ENCODE data around the gene CLTC.
"Not testable (repeated sequence)": the region's sequence is repeated elsewhere in the genome, so short reads cannot be mapped to it uniquely, and the experiment has no call there.

CLTC gene

DNA sequence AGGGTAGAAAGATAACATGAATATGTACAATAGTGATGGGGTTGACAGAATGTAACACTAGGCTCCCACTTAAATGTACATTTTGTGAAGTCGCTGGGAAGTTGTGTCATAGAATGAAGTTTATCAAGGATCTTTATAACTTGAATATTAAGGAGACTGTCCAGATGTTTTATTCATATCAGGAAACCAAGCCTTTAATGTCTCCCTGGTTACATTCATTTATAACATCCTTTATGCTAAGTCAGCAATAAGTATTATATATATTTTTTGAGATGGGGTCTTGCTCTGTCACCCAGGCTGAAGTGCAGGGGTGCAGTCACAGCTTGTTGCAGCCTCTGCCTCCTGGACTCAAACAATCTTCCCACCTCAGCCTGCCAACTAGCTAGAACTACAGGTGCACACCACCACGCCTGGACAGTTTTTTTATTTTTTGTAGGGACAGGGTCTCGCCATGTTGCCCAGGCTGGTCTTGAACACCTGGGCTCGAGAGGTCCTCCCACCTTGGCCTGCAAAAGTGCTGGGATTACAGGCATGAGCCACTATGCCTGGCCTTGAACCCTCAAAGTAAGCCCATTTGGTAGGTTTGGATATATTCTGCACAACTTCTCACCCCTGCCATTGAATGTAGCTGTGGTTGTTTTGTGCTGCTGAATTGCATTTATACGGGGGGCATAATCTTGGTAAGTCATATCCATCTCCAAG lies 14.1 kb downstream of the CLTC start:
- DNase-seq = no peak

DNA sequence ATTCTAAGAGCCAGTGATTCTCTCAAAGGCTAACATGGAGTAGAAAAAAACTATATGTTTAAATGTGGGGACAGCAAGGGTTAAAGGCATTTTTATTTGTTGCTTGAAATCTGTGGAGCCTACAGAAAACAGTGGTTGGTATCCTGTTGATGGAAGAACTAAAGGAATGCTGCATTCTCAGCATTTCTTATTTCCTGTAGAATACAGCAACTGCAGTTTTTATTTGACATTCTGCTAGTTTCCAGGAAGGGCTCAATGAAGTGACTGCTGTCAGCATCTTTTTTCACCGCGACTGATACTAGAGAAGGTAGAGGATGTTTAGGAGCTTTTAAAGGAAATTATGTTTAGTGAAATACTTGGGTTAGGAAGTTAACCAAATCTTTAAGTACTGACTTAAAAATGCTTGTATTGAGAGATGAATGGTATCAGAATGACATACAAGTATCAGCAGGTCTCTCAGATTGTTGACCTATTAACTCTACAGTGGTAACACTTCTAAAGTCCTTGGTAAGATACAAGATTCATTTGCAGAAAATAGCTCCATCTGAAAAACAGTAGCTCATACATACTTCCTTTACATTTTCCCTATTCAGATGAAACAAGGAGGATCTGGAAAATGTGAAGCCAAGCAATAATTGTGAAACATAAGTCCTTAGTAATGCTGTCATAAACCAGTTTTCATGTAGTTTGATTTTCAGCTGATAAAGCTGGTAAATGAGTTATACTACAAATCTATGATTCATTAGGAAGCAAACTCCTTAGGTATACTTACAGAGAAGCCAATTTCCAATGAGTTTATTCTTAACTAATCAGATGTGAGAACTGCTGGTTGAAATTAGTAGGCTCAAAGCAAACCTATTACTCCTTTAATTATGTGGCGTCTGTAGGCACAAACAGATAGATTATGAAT lies 15.2 kb downstream of the CLTC start:
- no peak for DNase-seq

DNA sequence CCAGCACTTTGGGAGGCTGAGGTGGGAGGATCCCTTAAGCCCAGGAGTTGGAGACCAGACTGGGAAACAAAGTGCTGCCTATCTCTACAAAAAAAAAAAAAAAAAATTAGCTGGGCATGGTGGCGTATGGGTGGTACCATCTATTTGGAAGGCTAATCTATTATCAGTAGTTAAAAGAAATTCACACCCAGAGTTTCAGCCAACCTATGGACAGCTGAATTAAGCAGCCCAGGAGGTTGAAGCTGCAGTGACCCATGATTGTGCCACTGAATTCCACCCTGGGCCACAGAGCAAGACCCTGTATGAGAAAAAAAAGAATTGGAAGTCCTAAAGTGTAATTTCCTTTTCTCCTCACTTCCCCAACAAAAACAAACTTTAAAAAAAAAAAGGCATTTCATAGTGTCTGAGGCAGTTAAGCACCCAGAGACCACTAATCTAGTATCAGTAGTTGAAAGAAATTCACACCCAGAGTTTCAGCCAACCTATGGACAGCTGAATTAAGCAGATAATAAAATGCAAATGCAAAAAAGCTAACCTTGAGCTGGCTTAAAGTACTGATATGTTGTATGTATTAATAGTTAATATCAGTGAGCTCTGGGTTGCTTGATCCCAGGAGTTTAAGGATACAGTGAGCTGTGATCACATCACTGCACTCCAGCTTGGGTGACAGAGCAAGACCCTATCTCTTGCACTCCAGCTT lies 18.1 kb downstream of the CLTC start:
- DNase-seq = no peak

GRCh38 chr17:59638553-59638952 lies 18.9 kb downstream of the CLTC start:
- DNase-seq = no peak

DNA sequence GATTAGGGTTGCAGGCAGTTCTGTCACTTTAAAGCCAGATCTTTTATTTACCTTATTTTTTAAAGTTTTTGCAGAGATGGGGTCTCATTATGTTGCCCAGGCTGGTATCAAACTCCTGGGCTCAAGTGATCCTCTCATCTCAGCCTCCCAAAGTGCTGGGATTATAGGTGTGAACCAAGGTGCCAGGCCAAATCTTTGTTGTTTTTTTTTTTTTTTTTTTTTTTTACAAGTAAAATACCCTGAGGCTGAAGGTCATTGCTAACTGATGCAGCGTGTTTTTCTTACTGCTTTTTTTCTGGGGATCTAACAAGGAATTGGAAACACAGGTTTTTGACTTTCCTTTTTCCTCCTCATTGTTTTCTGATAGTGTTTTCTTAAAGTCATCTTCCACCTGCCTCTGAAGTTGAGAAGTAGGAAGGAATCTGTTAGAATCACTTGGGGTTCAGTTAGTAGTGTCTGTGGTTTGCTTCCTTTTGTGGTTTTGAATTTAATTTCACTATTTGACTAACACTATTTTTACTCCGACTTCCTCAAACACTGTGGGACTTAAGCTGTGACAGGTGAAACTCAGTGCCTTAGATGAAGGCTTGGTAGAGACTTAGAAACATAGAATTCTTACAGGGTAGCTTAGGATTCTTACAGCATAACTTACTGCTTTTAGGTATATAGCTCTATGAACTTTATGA lies 22.2 kb downstream of the CLTC start:
- no peak for DNase-seq

- no peak for DNase-seq
These were observed 22.9 kb downstream of the CLTC start for GRCh38 chr17:59642565-59642964.

DNA sequence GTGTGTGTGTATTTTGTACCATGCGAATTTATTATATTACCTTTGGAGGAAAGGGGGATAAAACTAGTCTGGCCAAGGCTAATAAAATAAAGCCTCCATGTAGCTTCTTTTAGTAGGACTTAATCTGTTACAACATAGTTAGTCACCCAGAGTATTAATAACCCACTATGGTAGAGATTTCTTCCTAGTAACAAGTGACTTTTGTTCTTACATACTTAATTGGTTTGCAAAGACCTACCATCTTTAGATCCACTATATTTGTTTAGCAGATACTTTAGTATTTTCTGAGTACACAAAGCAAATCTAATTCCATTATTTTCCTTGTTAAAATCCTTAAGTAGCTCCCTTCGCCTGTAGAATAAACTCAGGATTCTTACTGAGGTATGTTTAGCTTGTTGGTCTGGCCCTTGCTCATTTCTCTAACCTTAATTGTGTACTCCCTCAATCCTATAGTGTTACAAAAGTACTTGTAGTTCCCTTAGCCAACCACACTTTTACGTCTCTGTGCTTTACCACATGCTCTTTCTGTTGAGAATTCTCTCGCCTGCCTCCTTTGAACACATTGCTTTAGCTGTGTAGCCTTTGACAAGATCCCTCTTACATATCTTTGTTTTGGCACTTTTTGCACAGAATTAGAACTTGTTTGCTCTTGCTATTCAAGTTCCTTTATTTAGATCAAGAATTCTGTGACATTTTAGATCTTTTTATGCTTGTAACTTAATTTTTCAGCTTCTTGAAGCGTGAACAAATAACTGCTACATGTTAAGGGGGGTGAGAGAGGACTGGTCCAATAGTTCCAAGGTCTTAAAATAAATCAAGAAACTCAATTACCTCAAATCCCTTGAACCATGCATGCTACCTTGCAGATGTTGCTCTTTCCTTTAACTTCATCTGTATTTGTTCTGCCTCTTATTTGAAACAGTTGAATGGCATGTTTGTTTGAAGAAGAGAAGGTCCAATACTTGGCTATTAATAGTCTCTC lies 23.8 kb downstream of the CLTC start:
- no peak for DNase-seq

DNA sequence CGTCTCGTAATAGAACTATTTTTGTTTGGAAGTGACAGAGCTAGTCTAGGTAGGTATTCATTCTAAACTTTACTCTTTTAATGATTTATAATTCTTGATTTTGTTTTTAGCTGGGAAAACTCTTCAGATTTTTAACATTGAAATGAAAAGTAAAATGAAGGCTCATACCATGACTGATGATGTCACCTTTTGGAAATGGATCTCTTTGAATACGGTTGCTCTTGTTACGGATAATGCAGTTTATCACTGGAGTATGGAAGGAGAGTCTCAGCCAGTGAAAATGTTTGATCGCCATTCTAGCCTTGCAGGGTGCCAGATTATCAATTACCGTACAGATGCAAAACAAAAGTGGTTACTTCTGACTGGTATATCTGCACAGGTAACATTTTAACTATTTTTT lies 27.6 kb downstream of the CLTC start:
- DNase-seq = no peak

DNA sequence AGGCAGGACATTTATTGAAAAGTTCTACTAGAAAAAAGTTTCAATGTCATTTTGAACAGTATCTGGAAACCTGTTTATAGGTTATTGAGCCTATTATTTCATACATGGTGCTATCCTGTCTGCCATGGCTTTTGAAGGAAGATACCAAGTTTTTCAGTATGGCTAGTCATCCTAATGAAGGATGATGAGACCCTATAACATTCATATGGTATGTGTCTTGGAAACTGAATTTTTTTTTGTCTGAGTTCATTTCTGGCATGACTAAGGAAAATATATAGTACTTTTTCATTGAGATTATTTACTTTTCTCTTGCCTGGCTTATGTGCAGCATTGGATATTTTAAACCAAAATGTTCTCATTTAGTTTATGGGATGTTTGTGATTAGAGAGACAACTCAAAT lies 30.2 kb downstream of the CLTC start:
- DNase-seq = no peak

DNA sequence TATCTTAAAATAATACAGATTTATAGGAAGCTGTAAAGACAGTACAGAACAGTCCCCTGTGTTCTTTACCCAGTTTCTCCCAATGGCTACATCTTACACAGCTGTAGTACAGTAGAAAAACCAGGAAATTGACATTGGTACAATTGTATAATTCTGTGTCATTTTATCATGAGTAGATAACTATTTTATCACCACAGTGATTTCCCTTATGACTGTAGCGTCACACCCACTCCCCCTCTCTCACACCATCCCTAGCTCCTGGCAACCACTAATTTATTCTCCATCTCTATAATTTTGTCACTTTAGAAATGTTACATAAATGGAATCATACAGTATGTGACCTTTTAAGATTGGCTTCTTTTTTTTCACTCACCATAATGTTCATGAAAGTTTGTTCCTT lies 30.9 kb downstream of the CLTC start:
- DNase-seq = peak in 2 of 58 donors; percentile 2

- DNase-seq = no peak
These were observed 31.7 kb downstream of the CLTC start for GRCh38 chr17:59651346-59651745.

GRCh38 chr17:59652119-59652518 lies 32.4 kb downstream of the CLTC start:
- DNase-seq = no peak

GRCh38 chr17:59656624-59657023 lies 36.9 kb downstream of the CLTC start:
- DNase-seq = not testable (repeated sequence)

DNA sequence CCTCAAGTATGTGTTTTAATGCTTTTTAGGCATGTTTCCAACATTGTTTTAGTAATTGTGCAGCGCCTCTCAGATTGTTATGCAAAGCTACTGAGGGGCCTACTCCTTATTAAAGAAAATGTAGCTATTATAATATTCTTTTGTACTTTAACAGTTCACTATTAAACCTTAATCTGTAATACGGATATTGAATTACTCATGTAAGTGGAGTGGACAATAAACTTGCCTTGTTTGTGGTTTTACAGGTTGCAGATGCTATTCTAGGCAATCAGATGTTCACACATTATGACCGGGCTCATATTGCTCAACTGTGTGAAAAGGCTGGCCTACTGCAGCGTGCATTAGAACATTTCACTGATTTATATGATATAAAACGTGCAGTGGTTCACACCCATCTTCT lies 46.5 kb downstream of the CLTC start:
- no peak for DNase-seq

GRCh38 chr17:59668816-59669215 lies 49.1 kb downstream of the CLTC start:
- no peak for DNase-seq

DNA sequence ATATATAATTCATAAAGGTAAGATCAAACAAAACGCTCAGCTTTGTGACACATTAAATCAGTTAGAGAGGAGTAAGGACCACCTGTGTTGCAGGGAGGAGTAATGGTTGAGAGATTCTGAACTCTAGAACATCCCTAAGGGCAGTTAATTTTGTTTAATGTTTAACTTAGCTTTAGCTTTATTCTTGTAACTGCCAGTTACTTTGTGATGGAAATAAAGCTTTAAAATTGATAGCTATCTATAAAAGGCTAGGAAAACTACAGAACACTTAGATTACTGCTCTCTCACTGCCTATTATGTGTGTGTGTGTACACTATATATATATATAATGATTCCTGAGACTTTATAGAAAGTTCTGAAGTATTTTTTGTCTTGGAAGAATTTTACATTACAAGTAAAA lies 49.7 kb downstream of the CLTC start:
- no peak for DNase-seq

GRCh38 chr17:59669944-59670343 lies 50.2 kb downstream of the CLTC start:
- no peak for DNase-seq

GRCh38 chr17:59671386-59671785 lies 51.7 kb downstream of the CLTC start:
- no peak for DNase-seq

DNA sequence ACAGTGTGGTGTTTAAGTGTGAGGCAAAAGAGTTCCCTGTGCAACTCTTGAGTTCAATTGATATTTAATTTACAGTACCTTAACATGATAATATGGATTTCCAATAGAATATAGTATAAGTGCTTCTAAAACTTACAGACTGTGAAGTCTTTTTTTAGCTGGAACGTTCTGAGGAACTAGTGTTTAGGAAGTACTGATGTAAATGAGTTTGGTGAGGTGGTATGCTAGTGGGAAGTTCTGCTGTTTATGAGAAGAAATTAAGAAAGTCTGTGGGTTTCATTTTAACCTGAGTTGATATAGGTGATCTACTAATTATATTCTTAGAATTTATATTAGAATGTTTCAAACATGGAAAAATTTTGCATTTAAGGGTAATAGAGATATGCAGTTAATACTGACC lies 55.5 kb downstream of the CLTC start:
- DNase-seq = no peak

DNA sequence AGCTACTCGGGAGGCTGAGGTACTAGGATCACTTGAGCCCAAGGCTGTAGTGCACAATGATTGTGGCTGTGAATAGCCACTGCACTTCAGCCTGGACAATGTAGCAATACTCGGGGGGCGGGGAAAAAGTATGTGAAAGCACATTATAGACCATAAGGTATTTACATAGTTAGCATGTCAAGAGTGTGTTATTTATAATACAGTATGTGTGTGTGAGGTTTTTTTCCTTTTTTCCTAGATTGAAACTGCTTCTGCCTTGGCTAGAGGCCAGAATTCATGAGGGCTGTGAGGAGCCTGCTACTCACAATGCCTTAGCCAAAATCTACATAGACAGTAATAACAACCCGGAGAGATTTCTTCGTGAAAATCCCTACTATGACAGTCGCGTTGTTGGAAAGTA lies 57.0 kb downstream of the CLTC start:
- DNase-seq = no peak

Data from anterior cingulate cortex (tissue), 58 donors.